Adipocyte (in vitro differentiated cells): ENCODE results near the gene ACTN4.
"Not testable (repeated sequence)": the region's sequence is repeated elsewhere in the genome, so short reads cannot be mapped to it uniquely, and the experiment has no call there.

Source experiments
- DNase-seq: peaks from one replicate; pipeline ENCODE4 v3.0.0-alpha.2; 2015; ENCODE audit warnings: low read depth
- H3K27me3 ChIP-seq: replicated peaks from 2 replicates; pipeline ENCODE4 v1.7.0; 2013; ENCODE audit warnings: mild to moderate bottlenecking, low read length, moderate library complexity; ENCODE audit not compliant: control insufficient read depth, insufficient read depth
- H3K36me3 ChIP-seq: 2 replicates; pipeline ENCODE4 v1.7.0; 2013; ENCODE audit warnings: low read length, mild to moderate bottlenecking, moderate library complexity; ENCODE audit not compliant: control insufficient read depth, insufficient read depth, severe bottlenecking
- H3K4me1 ChIP-seq: 2 replicates; pipeline ENCODE4 v1.7.0; 2013; ENCODE audit warnings: mild to moderate bottlenecking, low read length, moderate library complexity; ENCODE audit not compliant: control insufficient read depth, insufficient read depth
- H3K4me3 ChIP-seq: 2 replicates; pipeline ENCODE4 v1.7.0; 2013; ENCODE audit warnings: mild to moderate bottlenecking, low read length, moderate library complexity
- H3K9ac ChIP-seq: 2 replicates; pipeline ENCODE4 v1.7.0; 2013; ENCODE audit warnings: mild to moderate bottlenecking, low read length, moderate library complexity
- H3K9me3 ChIP-seq: 2 replicates; pipeline ENCODE4 v1.7.0; 2013; ENCODE audit warnings: mild to moderate bottlenecking, low read length, moderate library complexity; ENCODE audit not compliant: control insufficient read depth

The ACTN4 gene

DNA sequence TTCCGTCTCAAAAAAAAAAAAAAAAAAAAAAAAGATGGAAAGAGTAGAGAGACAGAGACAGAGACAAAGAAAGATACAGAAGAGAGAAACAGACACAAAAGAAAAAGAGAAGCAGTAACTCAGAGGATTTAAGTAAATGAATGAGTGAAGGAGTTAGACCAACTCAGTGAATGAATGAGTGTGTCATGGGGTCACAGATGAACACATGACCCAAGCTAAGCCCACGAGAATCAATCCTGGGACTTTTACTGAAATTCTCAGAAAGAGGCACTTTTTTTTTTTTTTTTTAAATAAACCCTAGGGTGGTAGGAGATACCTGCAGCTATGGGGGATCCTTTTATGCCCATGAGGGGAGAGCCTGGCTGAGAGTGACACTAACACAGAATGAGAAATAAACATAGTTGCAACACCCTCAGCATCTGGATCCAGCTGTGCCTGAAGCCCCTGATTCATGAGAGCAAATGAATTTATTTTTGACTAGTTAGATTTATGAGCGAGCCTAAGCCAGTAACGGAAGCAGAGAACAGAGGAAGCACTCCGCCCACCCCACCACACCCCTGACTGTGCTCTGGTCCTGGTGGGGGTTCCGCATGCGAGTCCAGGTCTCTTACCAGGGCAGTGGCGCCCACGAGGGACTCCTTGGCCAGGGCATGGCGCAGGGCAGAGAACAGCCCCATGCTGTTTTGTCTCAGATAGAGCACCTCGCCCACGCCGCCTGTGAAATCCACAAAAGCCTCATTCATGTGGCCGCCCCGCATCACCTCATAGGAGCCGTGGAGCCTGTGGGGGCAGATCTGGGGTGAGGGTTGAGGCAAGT lies 92.2 kb downstream of the ACTN4 start:
- no peak overlapping the region for H3K9ac ChIP-seq
- DNase-seq = no peak
- H3K36me3 ChIP-seq = no peaks in the 10 kb centered on the region
- no peaks in the 10 kb centered on the region for H3K4me1 ChIP-seq
- no peaks in the 10 kb centered on the region for H3K27me3 ChIP-seq
- H3K4me3 ChIP-seq = no peak overlapping the region
- H3K9me3 ChIP-seq = no peaks in the 10 kb centered on the region

DNA sequence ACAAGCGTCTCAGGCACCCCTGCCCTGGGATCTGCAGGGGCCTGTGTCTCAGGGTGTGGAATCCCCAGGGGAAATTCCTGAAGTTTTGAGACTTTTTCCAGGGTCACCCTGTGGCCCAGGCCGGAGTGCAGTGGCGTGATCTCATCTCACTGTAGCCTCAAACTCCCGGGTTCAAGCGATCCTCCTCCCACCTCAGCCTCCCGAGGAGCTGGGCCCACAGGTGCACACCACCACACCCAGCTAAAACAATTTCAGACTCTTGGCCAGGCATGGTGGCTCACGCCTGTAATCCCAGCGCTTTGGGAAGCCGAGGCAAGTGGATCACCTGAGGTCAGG lies 92.8 kb downstream of the ACTN4 start:
- no peak for DNase-seq
- Histone ChIP-seq H3K4me1 (no peaks in the 10 kb centered on the region), H3K9me3 (no peaks in the 10 kb centered on the region), H3K27me3 (no peaks in the 10 kb centered on the region), H3K36me3 (no peaks in the 10 kb centered on the region), H3K9ac (no peak overlapping the region), H3K4me3 (no peak overlapping the region)

DNA sequence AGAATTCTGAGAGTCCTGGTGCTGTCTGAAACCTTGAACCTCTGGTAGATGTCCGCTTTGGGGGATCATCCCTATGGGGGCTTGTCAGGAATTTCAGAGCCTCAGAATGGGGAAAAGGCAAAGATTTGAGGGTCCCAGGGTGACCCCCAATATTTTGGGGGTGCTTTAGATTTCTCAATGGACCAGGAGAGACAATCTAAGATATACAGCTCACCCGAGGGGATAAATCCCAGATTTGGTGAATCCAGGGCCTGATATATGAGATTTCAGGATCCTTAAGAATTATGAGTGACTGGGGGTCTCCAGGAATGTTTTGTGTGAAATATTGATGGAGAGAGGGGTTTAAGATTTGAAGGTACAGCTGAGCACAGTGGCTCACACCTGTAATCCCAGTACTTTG lies 93.5 kb downstream of the ACTN4 start:
- Histone ChIP-seq H3K4me3 (no peak overlapping the region), H3K27me3 (no peaks in the 10 kb centered on the region), H3K4me1 (no peaks in the 10 kb centered on the region), H3K9me3 (no peaks in the 10 kb centered on the region), H3K9ac (no peak overlapping the region), H3K36me3 (no peaks in the 10 kb centered on the region)
- no peak for DNase-seq

DNA sequence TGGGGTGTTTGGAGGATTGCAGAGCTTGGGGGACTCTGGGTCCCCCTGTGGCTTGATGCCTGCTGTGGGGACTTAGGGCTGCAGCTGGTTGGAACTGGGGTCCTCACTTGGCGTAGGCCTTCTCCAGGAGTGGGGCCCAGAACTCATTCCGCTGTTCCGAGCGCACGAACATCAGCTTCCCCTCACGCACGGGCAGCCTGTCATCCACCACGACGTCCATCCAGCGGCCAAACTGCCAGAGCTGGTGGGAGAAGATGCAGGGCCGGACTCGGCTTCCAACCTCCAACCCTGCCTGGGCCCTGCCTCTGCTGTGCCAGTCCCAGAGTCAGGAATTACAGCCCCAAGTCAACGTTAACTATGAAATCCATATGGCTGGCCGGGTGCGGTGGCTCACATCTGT lies 94.2 kb downstream of the ACTN4 start:
- Histone ChIP-seq H3K4me1 (no peaks in the 10 kb centered on the region), H3K9ac (no peak overlapping the region), H3K36me3 (no peaks in the 10 kb centered on the region), H3K27me3 (no peaks in the 10 kb centered on the region), H3K4me3 (no peak overlapping the region), H3K9me3 (no peaks in the 10 kb centered on the region)
- DNase-seq = no peak

DNA sequence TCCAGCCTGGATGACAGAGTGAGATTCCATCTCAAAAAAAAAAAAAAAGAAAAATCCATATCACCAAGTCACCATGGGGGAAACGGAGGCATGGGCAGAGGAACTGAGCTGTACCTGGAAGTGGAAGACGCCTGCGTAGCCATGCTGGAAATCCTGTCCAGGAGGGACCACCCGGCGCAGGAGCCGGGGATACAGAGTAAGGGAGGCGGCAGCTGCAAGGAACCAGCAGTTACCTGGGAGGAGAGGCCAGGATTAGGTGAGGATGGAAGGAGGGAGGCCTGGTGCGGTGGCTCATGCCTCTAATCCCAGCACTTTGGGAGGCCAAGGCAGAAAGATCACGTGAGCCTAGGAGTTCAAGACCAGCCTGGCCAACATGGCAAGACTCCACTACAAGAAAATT lies 94.8 kb downstream of the ACTN4 start:
- no peaks in the 10 kb centered on the region for H3K27me3 ChIP-seq
- H3K9ac ChIP-seq = no peak overlapping the region
- DNase-seq = no peak
- no peak overlapping the region for H3K4me3 ChIP-seq
- no peaks in the 10 kb centered on the region for H3K36me3 ChIP-seq
- H3K4me1 ChIP-seq = no peaks in the 10 kb centered on the region
- no peaks in the 10 kb centered on the region for H3K9me3 ChIP-seq

DNA sequence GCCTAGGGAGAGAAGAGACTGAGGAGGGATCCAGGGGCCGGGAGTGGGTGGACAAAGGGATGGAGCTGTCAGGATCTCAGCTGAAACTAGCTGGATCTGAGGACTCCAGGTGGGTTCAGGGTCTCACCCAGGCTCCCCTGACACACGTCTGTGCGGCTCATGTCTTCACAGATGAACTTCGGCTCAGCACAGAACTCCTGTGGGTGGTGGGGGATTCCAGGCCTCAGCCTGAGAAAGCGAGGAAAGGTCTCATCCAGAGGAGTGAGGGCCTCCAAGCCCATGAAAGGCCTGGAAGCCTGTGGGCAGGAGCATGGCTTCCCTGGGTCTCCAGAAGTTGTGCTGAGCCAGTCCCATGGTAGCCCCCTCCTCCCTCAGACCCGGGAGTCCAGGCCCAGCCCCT lies 95.5 kb downstream of the ACTN4 start:
- H3K4me1 ChIP-seq = no peaks in the 10 kb centered on the region
- no peak for DNase-seq
- no peak overlapping the region for H3K4me3 ChIP-seq
- no peaks in the 10 kb centered on the region for H3K9me3 ChIP-seq
- no peak overlapping the region for H3K9ac ChIP-seq
- no peaks in the 10 kb centered on the region for H3K36me3 ChIP-seq
- H3K27me3 ChIP-seq = no peaks in the 10 kb centered on the region

DNA sequence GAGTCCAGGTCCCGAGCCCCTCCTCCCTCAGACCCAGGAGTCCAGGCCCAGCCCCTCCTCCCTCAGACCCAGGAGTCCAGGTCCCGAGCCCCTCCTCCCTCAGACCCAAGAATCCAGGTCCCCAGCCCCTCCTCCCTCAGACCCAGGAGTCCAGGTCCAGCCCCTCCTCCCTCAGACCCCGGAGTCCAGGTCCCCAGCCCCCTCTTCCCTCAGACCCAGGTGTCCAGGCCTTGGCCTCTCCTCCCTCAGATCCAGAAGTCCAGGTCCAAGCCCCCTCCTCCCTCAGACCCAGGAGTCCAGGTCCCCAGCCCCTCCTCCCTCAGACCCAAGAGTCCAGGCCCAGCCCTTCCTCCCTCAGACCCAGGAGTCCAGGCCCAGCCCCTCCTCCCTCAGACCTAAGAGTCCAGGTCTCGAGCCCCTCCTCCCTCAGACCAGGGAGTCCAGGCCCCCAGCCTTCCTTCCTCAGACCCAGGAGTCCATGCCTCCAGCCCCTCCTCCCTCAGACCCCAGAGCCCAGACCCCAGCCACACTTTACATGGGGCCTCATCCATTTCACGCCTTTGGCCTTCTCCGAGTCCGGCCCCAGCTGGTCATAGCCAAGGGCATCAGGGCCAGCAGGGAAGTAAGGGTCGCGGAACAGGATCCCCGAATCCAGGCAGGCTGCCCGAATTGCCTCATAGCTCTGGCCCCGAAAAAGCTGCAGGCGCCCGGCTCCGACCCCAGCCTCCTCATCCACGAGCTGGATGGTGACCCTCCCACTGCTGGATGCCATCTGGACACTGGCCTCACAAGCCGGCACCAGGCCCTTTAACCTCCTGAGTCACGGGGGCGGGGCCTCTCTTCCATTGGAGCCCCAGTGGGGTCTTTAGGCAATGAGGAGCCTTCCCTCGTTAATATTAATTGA lies 96.2 kb downstream of the ACTN4 start:
- Histone ChIP-seq H3K9ac (no peak overlapping the region), H3K36me3 (no peaks in the 10 kb centered on the region), H3K4me1 (no peaks in the 10 kb centered on the region), H3K27me3 (no peaks in the 10 kb centered on the region), H3K9me3 (no peaks in the 10 kb centered on the region), H3K4me3 (no peak overlapping the region)
- DNase-seq = no peak

DNA sequence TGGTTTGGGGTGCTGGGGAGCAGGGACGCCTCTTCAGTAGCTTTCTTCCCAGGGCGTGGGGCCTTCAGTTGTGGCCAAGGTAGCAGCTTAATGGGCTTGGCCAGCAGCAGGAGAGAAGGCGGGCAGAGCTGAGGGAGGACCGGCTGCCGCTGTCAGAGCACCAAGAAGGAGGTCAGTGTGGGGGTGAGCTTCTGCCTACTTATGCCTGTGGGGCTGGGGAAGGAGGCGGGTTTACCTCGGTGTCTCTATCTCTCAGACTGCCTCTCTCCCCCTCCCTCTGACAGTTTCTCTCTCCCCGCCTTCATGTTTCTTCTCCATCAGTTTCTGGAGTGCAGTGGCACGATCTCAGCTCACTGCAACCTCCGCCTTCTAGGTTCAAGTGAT lies 96.8 kb downstream of the ACTN4 start, which contains the start of gene CAPN12:
TSS of gene CAPN12 (minus strand) at position 177 of the 384 bp plus-strand sequence. CDS start 309 bp downstream, outside the sequence.
- Histone ChIP-seq H3K4me1 (no peaks in the 10 kb centered on the region), H3K27me3 (no peaks in the 10 kb centered on the region), H3K36me3 (no peaks in the 10 kb centered on the region), H3K9me3 (no peaks in the 10 kb centered on the region), H3K9ac (no peak within 1 kb of the TSS), H3K4me3 (no peak within 1 kb of the TSS)
- DNase-seq = no peak

DNA sequence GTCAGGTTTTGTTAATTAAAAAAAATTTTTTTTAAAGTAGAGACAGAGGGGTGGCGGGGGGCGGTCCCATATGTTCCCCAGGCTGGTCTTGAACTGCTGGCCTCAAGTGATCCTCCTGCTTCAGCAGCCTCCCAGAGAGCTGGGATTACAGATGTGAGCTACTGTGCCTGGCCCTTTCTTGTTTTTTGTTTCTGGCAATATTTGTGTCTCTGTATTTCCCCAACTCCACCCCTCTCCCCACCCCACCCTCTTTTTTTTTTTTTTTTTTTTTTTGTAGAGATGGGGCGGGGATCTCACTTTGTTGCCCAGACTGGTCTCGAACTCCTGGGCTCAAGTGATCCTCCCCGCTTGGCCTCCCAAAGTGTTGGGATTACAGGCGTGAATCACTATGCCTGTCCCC lies 97.4 kb downstream of the ACTN4 start:
- no peaks in the 10 kb centered on the region for H3K4me1 ChIP-seq

DNA sequence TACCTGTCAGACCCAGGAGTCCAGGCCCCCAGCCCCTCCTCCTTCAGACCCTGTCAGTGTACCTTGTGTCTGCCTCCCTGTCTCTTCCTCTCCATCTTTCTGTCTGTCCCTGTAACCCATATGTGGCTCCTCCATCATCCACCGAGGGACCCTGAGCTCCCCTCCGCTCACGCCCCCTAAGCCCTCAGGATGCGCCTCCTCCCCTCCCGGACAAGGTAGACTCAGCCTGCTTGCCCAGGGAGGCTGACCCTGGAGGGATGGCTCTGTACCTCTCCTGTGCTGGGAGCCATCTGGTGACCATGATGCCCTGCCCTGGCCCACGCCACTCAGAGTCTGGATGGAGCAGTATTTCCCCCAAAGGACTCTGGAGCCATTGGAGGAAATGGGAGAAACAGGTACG lies 97.9 kb downstream of the ACTN4 start:
- Histone ChIP-seq H3K9me3 (peaks cover 4% of the 10 kb centered on the region), H3K36me3 (no peaks in the 10 kb centered on the region), H3K9ac (no peak overlapping the region), H3K4me3 (no peak overlapping the region), H3K27me3 (no peaks in the 10 kb centered on the region), H3K4me1 (no peaks in the 10 kb centered on the region)
- no peak for DNase-seq

More for the DNA sequence above, 97.4 kb downstream of the ACTN4 start:
- no peak for DNase-seq
- Histone ChIP-seq H3K27me3 (no peaks in the 10 kb centered on the region), H3K9me3 (no peaks in the 10 kb centered on the region), H3K4me3 (no peak overlapping the region), H3K9ac (no peak overlapping the region), H3K36me3 (no peaks in the 10 kb centered on the region)

DNA sequence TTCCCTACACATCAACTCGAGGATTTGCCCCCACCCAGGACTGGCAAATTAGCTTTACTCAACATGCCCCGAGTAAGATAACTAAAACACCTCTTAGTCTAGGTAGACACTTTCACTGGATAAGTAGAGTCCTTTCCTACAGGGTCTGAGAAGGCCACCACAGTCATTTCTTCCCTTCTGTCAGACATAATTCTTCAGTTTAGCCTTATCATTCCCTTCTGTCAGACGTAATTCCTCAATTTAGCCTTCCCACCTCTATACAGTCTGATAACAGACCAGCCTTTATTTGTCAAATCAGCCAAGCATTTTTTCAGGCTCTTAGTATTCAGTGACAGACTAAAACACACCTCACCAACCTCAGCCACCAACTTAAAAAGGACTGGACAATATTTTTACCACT lies 106.3 kb downstream of the ACTN4 start:
- not testable (repeated sequence) for DNase-seq, H3K4me3 ChIP-seq, H3K4me1 ChIP-seq

More for the DNA sequence above, 106.3 kb downstream of the ACTN4 start:
- not testable (repeated sequence) for H3K27me3 ChIP-seq, H3K36me3 ChIP-seq, H3K9me3 ChIP-seq, H3K9ac ChIP-seq
